Psoas muscle (tissue), 8 donors: ENCODE results near the gene STAT4. TPM values are rescaled to one million over a fixed set of nuclear protein-coding genes. Genes with fewer than 3 reads are reported as not detected.

Experiments
- ATAC-seq, 4 donors: fragments of 200-7000 bp; cut with Tn5 transposase; one replicate each; pipeline ENCODE4 v1.9.1; 2020; ENCODE audit warnings: moderate library complexity in 3 of 4, mild to moderate bottlenecking in 2 of 4
- DNase-seq, 2 donors: peaks; one replicate each; pipeline ENCODE4 v3.0.0-alpha.2; 2020
- H3K27ac ChIP-seq: fragments of 200-600 bp; one replicate; pipeline ENCODE4 v1.8.0; 2022
- H3K27me3 ChIP-seq, 3 donors: fragments of 200-600 bp in 1 of 3; one replicate each; pipeline versions ENCODE4 v1.6.1 to v1.8.0; 2013 to 2022; ENCODE audit warnings: low read length in 2 of 3, mild to moderate bottlenecking in 2 of 3, moderate library complexity in 1 of 3; ENCODE audit not compliant: insufficient read depth in 3 of 3
- H3K36me3 ChIP-seq, 2 donors: fragments of 200-600 bp in 1 of 2; one replicate each; pipeline versions ENCODE4 v1.6.1 to v1.8.0; 2013 to 2022; ENCODE audit warnings: low read depth in 1 of 2, mild to moderate bottlenecking in 1 of 2, moderate library complexity in 1 of 2; ENCODE audit not compliant: insufficient read depth in 1 of 2
- H3K4me1 ChIP-seq: fragments of 200-600 bp; one replicate; pipeline ENCODE4 v1.8.0; 2022
- H3K4me3 ChIP-seq: fragments of 200-600 bp; one replicate; pipeline ENCODE4 v1.8.0; 2022; ENCODE audit warnings: mild to moderate bottlenecking
- H3K9me3 ChIP-seq: fragments of 200-600 bp; one replicate; pipeline ENCODE4 v1.8.0; 2022
- WGBS, 3 donors: extraction: QIAGEN DNeasy Blood & Tissue Kit; methylation state at CpG; one replicate each; pipeline versions ENCODE4 v1.1.6 to v1.1.7; 2013; 5-methylcytosine and 5-hydroxymethylcytosine counted together
- intact Hi-C, 2 donors: fragments of 100-400 bp; cut with DNase I; formaldehyde crosslinking; loops; one replicate each; pipeline versions ENCODE4 v1.11.0 to v1.14.2; 2022
- polyA plus RNA-seq, 3 donors: library from polyadenylated mRNA; stranded (reverse); fragments of 200-250 nt; gene quantifications; one replicate each; pipeline ENCODE4 v1.2.3, GENCODE V29; 2013
- total RNA-seq, 4 donors: library from RNA; stranded (reverse); fragmentation: NEBNext Ultra II Directional in 2 of 4; extraction: Animal tissue kit (Norgen Biotek cat#: 25700) in 2 of 4; gene quantifications; one replicate each; pipeline versions ENCODE4 v1.2.1 to v1.2.4, GENCODE V29; 2021 to 2023
- TF ChIP-seq, protein P1 (sequence below): fragments of 200-600 bp; IDR thresholded peaks from one replicate; pipeline ENCODE4 v1.8.0; 2022; ENCODE audit warnings: antibody characterized with exemption
- donor health status: healthy with polysubstance abuse.
- donor health status: DM: no; HTN: no; CAD: no; lungs with moderate emphysema.
- donor health status: Bipolar disorder and iron deficiency.
- donor health status: healthy.
- donor health status: DM: yes; HTN: yes; CAD: no.
- donor health status: DM: no; HTN: no; CAD: no.
- donor health status: DM: no; HTN: no; CAD: no.
- donor health status: DM: yes; HTN: yes; CAD: no.

Gene STAT4
- total and polyA plus RNA-seq, 7 donors, result 0.19 to 0.56 (median 0.30) TPM

DNA sequence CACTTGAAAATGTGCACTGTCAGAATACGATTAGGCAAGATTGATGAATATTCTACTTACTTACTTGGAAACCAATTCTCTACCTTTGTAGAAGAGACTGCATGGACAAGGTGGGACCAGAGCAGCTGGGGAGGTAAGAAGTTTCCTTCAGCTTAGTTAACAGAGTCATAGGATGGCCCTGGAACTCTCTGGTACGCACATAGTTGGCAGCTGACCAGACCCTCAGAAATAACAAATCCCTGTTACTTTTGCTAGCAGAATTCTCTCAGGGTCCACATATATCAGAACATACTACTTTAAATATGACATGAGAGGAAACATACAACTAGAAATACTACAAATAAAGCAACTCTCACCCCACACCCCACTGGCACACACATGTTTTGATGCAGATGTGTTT lies 112.1 kb downstream of the STAT4 start:
- Histone ChIP-seq H3K4me3 (no peak overlapping the region), H3K27me3 (no peaks in the 10 kb centered on the region), H3K4me1 (no peaks in the 10 kb centered on the region), H3K27ac (no peak overlapping the region), H3K9me3 (no peaks in the 10 kb centered on the region), H3K36me3 (no peaks in the 10 kb centered on the region)
- TF ChIP-seq, protein P1, sequence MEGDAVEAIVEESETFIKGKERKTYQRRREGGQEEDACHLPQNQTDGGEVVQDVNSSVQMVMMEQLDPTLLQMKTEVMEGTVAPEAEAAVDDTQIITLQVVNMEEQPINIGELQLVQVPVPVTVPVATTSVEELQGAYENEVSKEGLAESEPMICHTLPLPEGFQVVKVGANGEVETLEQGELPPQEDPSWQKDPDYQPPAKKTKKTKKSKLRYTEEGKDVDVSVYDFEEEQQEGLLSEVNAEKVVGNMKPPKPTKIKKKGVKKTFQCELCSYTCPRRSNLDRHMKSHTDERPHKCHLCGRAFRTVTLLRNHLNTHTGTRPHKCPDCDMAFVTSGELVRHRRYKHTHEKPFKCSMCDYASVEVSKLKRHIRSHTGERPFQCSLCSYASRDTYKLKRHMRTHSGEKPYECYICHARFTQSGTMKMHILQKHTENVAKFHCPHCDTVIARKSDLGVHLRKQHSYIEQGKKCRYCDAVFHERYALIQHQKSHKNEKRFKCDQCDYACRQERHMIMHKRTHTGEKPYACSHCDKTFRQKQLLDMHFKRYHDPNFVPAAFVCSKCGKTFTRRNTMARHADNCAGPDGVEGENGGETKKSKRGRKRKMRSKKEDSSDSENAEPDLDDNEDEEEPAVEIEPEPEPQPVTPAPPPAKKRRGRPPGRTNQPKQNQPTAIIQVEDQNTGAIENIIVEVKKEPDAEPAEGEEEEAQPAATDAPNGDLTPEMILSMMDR, result no peak
- intact Hi-C loops, result no loop called here
- no peak for DNase-seq
- 91 to 96% (median 95%) methylated on average over 2 of the region's 2 CpGs for WGBS, 3 donors
- ATAC-seq, result no peak

DNA sequence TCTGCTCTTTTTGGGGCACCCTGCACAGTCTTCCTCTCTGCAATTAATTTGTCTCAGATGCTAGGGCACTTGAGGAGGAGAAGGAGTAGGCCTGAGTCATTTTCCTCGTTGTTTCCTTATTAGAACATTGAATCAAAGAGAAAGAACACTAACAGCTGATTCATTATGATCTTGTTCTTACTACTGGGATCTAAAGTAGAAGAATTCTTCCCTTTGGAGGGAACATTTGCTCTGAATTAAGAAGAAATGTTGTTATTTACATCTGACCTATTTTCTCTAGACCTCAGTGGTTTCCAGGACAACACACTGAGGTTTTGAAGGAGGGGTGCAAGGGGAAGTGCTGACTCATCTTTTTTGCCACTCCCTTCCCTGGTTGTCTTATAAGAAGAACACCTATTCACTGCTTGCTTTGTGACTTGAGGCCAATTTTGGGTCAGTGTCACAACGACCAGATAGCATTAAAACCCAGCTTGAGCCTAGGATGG lies 112.5 kb downstream of the STAT4 start:
- intact Hi-C loops, result no loop called here
- ATAC-seq (no peak), DNase-seq (no peak)
- Histone ChIP-seq H3K9me3 (no peaks in the 10 kb centered on the region), H3K4me1 (no peaks in the 10 kb centered on the region), H3K36me3 (no peaks in the 10 kb centered on the region), H3K27me3 (no peaks in the 10 kb centered on the region), H3K4me3 (no peak overlapping the region), H3K27ac (no peak overlapping the region)
- 51 to 71% (median 65%) methylated on average over 2 of the region's 2 CpGs for WGBS, 3 donors
- TF ChIP-seq, protein P1, result no peak

GRCh38 chr2:191037351-191037750 lies 113.4 kb downstream of the STAT4 start:
- H3K27me3 ChIP-seq, result no peaks in the 10 kb centered on the region
- DNase-seq (no peak), ATAC-seq (no peak)
- no peak overlapping the region for H3K4me3 ChIP-seq
- H3K4me1 ChIP-seq, result no peaks in the 10 kb centered on the region
- 45 to 56% (median 46%) methylated on average over 4 of the region's 4 CpGs for WGBS, 3 donors
- no peaks in the 10 kb centered on the region for H3K36me3 ChIP-seq
- no peaks in the 10 kb centered on the region for H3K9me3 ChIP-seq
- intact Hi-C loops, result no loop called here
- TF ChIP-seq, protein P1, result no peak
- no peak overlapping the region for H3K27ac ChIP-seq

GRCh38 chr2:191036363-191036762 lies 114.4 kb downstream of the STAT4 start:
- ATAC-seq, result no peak
- no peak for DNase-seq
- no peak overlapping the region for H3K27ac ChIP-seq
- intact Hi-C loops, result no loop called here
- no peak overlapping the region for H3K4me3 ChIP-seq
- no peaks in the 10 kb centered on the region for H3K9me3 ChIP-seq
- WGBS, 3 donors, result 63 to 68% (median 63%) methylated on average over 2 of the region's 2 CpGs
- TF ChIP-seq, protein P1, result no peak
- no peaks in the 10 kb centered on the region for H3K27me3 ChIP-seq
- H3K4me1 ChIP-seq, result no peaks in the 10 kb centered on the region
- H3K36me3 ChIP-seq, result no peaks in the 10 kb centered on the region
